Left lung (tissue), 10 donors: ENCODE measurements around the gene KLHL21. TPM values are rescaled to one million over a fixed set of nuclear protein-coding genes. Genes with fewer than 3 reads are reported as not detected.

Source experiments
- ATAC-seq: fragments of 200-7000 bp; cut with Tn5 transposase; one replicate; pipeline ENCODE4 v1.9.1; 2020; ENCODE audit warnings: moderate library complexity
- DNase-seq, 4 donors: peaks; one replicate each; pipeline ENCODE4 v3.0.0-alpha.2; 2013 to 2020
- H3K27ac ChIP-seq, 2 donors: fragments of 200-600 bp; sonication (generic) in 1 of 2; one replicate each; pipeline versions ENCODE4 v1.5.0 to v1.8.0; 2020 to 2021
- H3K27me3 ChIP-seq, 2 donors: fragments of 200-600 bp; sonication (generic) in 1 of 2; one replicate each; pipeline versions ENCODE4 v1.5.0 to v1.8.0; 2020 to 2021
- H3K36me3 ChIP-seq, 2 donors: fragments of 200-600 bp; sonication (generic) in 1 of 2; one replicate each; pipeline versions ENCODE4 v1.5.0 to v1.8.0; 2020 to 2021
- H3K4me1 ChIP-seq, 2 donors: fragments of 200-600 bp; one replicate each; pipeline ENCODE4 v1.8.0; 2021
- H3K4me3 ChIP-seq, 2 donors: fragments of 200-600 bp; sonication (generic) in 1 of 2; one replicate each; pipeline versions ENCODE4 v1.5.0 to v1.8.0; 2020 to 2021; ENCODE audit warnings: mild to moderate bottlenecking in 1 of 2
- H3K9me3 ChIP-seq, 2 donors: fragments of 200-600 bp; sonication (generic) in 1 of 2; one replicate each; pipeline versions ENCODE4 v1.5.0 to v1.8.0; 2020 to 2021
- CTCF ChIP-seq, 2 donors: fragments of 200-600 bp; sonication (generic) in 1 of 2; IDR thresholded peaks; one replicate each; pipeline versions ENCODE4 v1.5.0 to v1.8.0; 2021; ENCODE audit warnings: antibody characterized with exemption in 2 of 2
- intact Hi-C, 2 donors: fragments of 100-400 bp; cut with DNase I; formaldehyde crosslinking; loops; one replicate each; pipeline versions ENCODE4 v1.11.2 to v1.14.2; 2022
- polyA plus RNA-seq, 6 donors: library from polyadenylated mRNA; unstranded; fragments of 120-200 nt; gene quantifications; one replicate each; pipeline ENCODE4 v1.2.1, GENCODE V29; 2013; ENCODE audit not compliant: insufficient read length in 6 of 6
- total RNA-seq, 2 donors: library from RNA; stranded (reverse); fragmentation: NEBNext Ultra II Directional; extraction: Animal tissue kit (Norgen Biotek cat#: 25700); gene quantifications; one replicate each; pipeline ENCODE4 v1.2.1, GENCODE V29; 2021
- donor health status: DM: no; HTN: yes; CAD: no.
- donor health status: DM: no; HTN: no; CAD: no.

KLHL21 gene
- total and polyA plus RNA-seq, 8 donors: 11.0 to 29.2 (median 13.7) TPM

GRCh38 chr1:6592865-6593593, 9.6 kb downstream of the KLHL21 start:
- Histone ChIP-seq H3K27ac (no peak overlapping the region), H3K27me3 (no peaks in the 10 kb centered on the region), H3K4me3 (no peak overlapping the region), H3K36me3 (peaks cover 0 to 100% of the 10 kb centered on the region in 2 donors), H3K4me1 (peaks cover 0 to 64% of the 10 kb centered on the region in 2 donors), H3K9me3 (no peaks in the 10 kb centered on the region)
- DNase-seq: peak in 1 of 4 donors; percentile 81
- no peak for ATAC-seq
- intact Hi-C loops: no loop called here
- no peak for TF ChIP-seq CTCF (IDR thresholded peaks at IDR 0.05)

- H3K27me3 ChIP-seq: no peaks in the 10 kb centered on the region
- H3K27ac ChIP-seq: no peak overlapping the region
- ATAC-seq (no peak), DNase-seq (no peak)
- H3K36me3 ChIP-seq: peaks cover 0 to 100% of the 10 kb centered on the region in 2 donors
- H3K4me3 ChIP-seq: no peak overlapping the region
- peaks cover 0 to 62% of the 10 kb centered on the region in 2 donors for H3K4me1 ChIP-seq
- no peak for TF ChIP-seq CTCF (IDR thresholded peaks at IDR 0.05)
- no peaks in the 10 kb centered on the region for H3K9me3 ChIP-seq
- intact Hi-C loops: no loop called here
Observed at GRCh38 chr1:6592441-6592840, 10.2 kb downstream of the KLHL21 start.

GRCh38 chr1:6591644-6592043, 11.0 kb downstream of the KLHL21 start:
- intact Hi-C loops: no loop called here
- H3K4me3 ChIP-seq: no peak overlapping the region
- H3K9me3 ChIP-seq: no peaks in the 10 kb centered on the region
- H3K27ac ChIP-seq: no peak overlapping the region
- TF ChIP-seq CTCF (IDR thresholded peaks at IDR 0.05): no peak
- H3K36me3 ChIP-seq: peaks cover 0 to 100% of the 10 kb centered on the region in 2 donors
- no peaks in the 10 kb centered on the region for H3K27me3 ChIP-seq
- DNase-seq (no peak), ATAC-seq (no peak)
- H3K4me1 ChIP-seq: peaks cover 0 to 62% of the 10 kb centered on the region in 2 donors

GRCh38 chr1:6591222-6591621, 11.4 kb downstream of the KLHL21 start:
- Histone ChIP-seq H3K9me3 (no peaks in the 10 kb centered on the region), H3K27me3 (no peaks in the 10 kb centered on the region), H3K27ac (no peak overlapping the region), H3K4me1 (peaks cover 0 to 58% of the 10 kb centered on the region in 2 donors), H3K36me3 (peaks cover 0 to 100% of the 10 kb centered on the region in 2 donors), H3K4me3 (no peak overlapping the region)
- DNase-seq (peak in 1 of 4 donors; percentile 81), ATAC-seq (no peak)
- no peak for TF ChIP-seq CTCF (IDR thresholded peaks at IDR 0.05)
- intact Hi-C loops: no loop called here

GRCh38 chr1:6590046-6590445, 12.6 kb downstream of the KLHL21 start:
- intact Hi-C loops: no loop called here
- peaks cover 0 to 91% of the 10 kb centered on the region in 2 donors for H3K36me3 ChIP-seq
- H3K4me3 ChIP-seq: no peak overlapping the region
- no peak for DNase-seq
- no peak for TF ChIP-seq CTCF (IDR thresholded peaks at IDR 0.05)
- H3K27me3 ChIP-seq: no peaks in the 10 kb centered on the region
- ATAC-seq: no peak
- H3K9me3 ChIP-seq: no peaks in the 10 kb centered on the region
- no peak overlapping the region for H3K27ac ChIP-seq
- H3K4me1 ChIP-seq: peaks cover 0 to 51% of the 10 kb centered on the region in 2 donors
